Measurements from ENCODE around the gene PAK1.

Gene PAK1

GRCh38 chr11:77400271-77400670 lies 73.6 kb downstream of the PAK1 start:
- TF ChIP-seq CTCF (IDR thresholded peaks at IDR 0.05): no peak
- TF ChIP-seq ZFX (IDR thresholded peaks at IDR 0.05; ENCODE audit: borderline replicate concordance): no peak
- no peak overlapping the region for H3K27ac ChIP-seq

GRCh38 chr11:77397631-77398030 lies 76.3 kb downstream of the PAK1 start:
- TF ChIP-seq CTCF (IDR thresholded peaks at IDR 0.05) (no peak), ZFX (IDR thresholded peaks at IDR 0.05; ENCODE audit: borderline replicate concordance) (no peak)
- H3K27ac ChIP-seq: no peak overlapping the region

DNA sequence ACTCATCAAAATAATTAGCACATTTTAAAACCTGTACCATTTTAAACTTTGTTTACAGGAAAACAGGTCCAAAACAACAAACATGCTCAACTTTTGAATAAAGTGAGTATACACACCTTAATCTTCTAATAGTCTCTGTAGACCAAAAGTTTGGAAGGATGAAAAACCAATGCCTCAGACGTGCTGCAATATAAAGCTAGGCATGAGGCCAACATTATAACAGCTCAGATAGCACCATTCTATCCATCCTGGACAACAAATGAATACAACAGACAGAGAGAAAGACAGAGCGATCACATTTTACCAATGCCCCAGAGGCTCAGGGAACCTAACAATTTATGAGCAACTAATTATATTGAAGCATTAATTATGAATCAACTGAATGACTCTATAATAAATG lies 77.0 kb downstream of the PAK1 start:
- H3K27ac ChIP-seq: no peak overlapping the region
- TF ChIP-seq ZFX (IDR thresholded peaks at IDR 0.05; ENCODE audit: borderline replicate concordance) (no peak), CTCF (IDR thresholded peaks at IDR 0.05) (no peak)

- H3K27ac ChIP-seq: no peak overlapping the region
- TF ChIP-seq CTCF (IDR thresholded peaks at IDR 0.05) (no peak), ZFX (IDR thresholded peaks at IDR 0.05; ENCODE audit: borderline replicate concordance) (no peak)
Observed at GRCh38 chr11:77396305-77396704, 77.6 kb downstream of the PAK1 start.

DNA sequence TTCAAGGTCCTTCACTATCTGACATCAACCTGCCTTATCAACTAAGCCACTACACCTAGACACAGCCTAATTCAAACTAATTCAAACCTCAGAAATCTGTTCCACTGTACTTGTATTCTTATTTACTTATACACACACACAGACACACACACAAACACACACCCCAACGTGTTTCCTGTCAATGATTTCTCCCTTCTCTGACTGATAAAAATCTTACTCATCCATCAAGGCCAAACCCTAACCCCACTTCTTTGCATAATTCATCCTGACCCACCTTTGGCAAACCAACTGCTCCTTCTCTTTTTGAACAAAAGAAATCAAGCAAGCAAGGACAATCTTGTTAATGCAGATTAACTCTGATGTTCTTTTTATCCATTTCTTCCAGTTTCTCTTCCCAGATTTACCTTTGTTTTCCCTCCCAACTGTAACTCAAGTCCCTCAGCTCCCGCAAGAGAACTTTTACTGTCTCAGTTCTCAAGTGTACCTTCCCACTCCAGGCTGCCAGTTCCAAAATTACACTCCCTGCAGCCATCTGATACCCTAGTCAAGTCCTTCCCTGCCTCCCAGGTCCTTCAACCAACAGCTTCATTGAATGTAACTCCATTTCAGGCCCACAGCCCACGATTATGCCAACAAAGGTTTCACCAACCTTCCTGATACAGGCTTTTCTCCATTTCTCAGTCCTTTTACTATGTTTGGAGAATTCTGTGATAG lies 78.3 kb downstream of the PAK1 start:
- TF ChIP-seq CTCF (IDR thresholded peaks at IDR 0.05): no peak
- TF ChIP-seq ZFX (IDR thresholded peaks at IDR 0.05; ENCODE audit: borderline replicate concordance): no peak
- no peak overlapping the region for H3K27ac ChIP-seq

GRCh38 chr11:77392842-77393241 lies 81.1 kb downstream of the PAK1 start:
- no peak overlapping the region for H3K27ac ChIP-seq
- no peak for TF ChIP-seq ZFX (IDR thresholded peaks at IDR 0.05; ENCODE audit: borderline replicate concordance)
- no peak for TF ChIP-seq CTCF (IDR thresholded peaks at IDR 0.05)

GRCh38 chr11:77387701-77388100 lies 86.2 kb downstream of the PAK1 start:
- TF ChIP-seq CTCF (IDR thresholded peaks at IDR 0.05): no peak
- no peak for TF ChIP-seq ZFX (IDR thresholded peaks at IDR 0.05; ENCODE audit: borderline replicate concordance)
- no peak overlapping the region for H3K27ac ChIP-seq
